T-helper 2 cell treated with Interferon-gamma antibody and Interleukin-4, amounts not matched to agents 5 μg/mL and 100 μg/mL, for 36 hours (primary cell): ENCODE data around the gene GLYR1.
"Not testable (repeated sequence)": the region's sequence is repeated elsewhere in the genome, so short reads cannot be mapped to it uniquely, and the experiment has no call there.

Experiments
- DNase-seq: peaks from one replicate; pipeline ENCODE4 v3.0.0; 2021; ENCODE audit warnings: low spot score
- H3K27ac Mint-ChIP-seq: one replicate; pipeline ENCODE4 v1.8.0; 2021; ENCODE audit warnings: mild to moderate bottlenecking, mixed read lengths
- H3K27me3 Mint-ChIP-seq: one replicate; pipeline ENCODE4 v1.8.0; 2021; ENCODE audit warnings: low read depth, mixed read lengths
- H3K36me3 Mint-ChIP-seq: one replicate; pipeline ENCODE4 v1.8.0; 2021; ENCODE audit warnings: low read depth, mixed read lengths
- H3K4me1 Mint-ChIP-seq: one replicate; pipeline ENCODE4 v1.8.0; 2021; ENCODE audit warnings: low read depth, mixed read lengths
- H3K4me3 Mint-ChIP-seq: one replicate; pipeline ENCODE4 v1.8.0; 2022; ENCODE audit warnings: mild to moderate bottlenecking, moderate library complexity, mixed read lengths
- H3K9me3 Mint-ChIP-seq: one replicate; pipeline ENCODE4 v1.8.0; 2021; ENCODE audit warnings: mixed read lengths

GLYR1 gene

DNA sequence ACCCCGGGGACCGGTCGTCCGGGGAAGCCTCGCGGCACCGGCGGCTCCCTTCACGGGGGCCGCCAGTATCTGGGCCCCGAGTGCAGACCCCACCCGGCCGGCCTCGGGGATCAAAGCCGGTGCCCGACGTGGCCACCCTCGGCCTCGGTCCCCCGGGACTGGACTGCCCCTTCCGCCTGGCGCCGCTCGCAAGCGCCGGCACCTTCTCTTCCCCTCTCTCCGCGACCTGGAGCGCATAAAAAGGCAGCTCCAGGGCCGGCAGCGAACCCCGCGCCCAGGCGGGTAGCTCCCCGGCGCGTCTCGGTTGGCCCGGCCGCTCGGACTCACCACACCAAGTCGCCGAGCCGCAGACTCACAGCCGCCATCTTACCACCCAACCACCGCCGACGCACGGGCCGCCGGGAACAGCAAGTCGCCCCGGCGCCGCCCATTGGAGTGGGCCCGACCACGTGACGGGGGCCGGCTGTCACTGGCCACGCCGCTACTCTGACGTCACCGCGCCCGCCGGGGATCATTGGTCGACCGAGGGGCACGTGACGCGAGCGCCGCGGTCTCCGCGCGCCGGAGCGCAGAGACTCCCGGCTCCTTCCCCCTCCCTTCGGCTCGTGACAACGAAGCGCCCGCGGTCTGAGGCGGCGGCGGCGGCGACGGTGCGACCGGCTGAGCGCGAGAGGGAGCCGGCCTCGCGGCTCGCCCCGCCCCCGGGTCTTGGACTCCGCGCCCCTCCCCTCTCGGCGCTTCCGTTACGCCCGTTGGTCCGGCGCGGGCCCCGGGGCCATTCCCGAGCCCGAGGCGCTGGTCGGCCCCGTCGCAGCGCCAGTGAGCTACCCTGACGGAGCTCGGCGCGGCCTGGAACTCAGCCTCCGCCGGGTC is at the start of gene GLYR1, which contains the start of gene UBN1:
Gene GLYR1 (minus strand): TSS at position 388 of the 873 bp plus-strand sequence. CDS start 23 bp downstream, at position 365.
Gene UBN1 (plus strand): TSS at position 581 of the 873 bp plus-strand sequence. CDS start 5,437 bp downstream, outside the sequence.
- peak within 1 kb of the TSS; percentile 92 for H3K4me3 Mint-ChIP-seq
- peaks cover 37% of the 10 kb centered on the region for H3K36me3 Mint-ChIP-seq
- peak; percentile 100 for DNase-seq
- peaks cover 47% of the 10 kb centered on the region for H3K4me1 Mint-ChIP-seq
- no peaks in the 10 kb centered on the region for H3K27me3 Mint-ChIP-seq
- H3K9me3 Mint-ChIP-seq = no peaks in the 10 kb centered on the region
- peak within 1 kb of the TSS; percentile 87 for H3K27ac Mint-ChIP-seq

DNA sequence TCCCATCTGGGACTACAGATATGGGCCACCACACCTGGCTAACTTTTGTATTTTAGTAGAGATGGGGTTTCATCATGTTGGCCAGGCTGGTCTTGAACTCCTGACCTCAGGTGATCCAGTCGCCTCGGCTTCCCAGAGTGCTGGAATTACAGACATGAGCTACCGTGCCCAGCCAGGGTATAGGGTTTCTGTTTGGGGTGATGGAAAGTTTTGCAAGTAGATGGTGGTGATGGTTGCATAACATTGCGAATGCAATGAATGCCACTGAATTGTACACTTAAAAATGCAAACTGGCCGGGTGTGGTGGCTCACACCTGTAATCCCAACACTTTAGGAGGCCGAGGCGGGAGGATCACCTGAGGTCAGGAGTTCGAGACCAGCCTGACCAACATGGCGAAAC is 49.7 kb upstream of the GLYR1 start:
- H3K9me3 Mint-ChIP-seq, H3K27ac Mint-ChIP-seq, H3K27me3 Mint-ChIP-seq, DNase-seq, H3K36me3 Mint-ChIP-seq, H3K4me1 Mint-ChIP-seq, H3K4me3 Mint-ChIP-seq: not testable (repeated sequence)

DNA sequence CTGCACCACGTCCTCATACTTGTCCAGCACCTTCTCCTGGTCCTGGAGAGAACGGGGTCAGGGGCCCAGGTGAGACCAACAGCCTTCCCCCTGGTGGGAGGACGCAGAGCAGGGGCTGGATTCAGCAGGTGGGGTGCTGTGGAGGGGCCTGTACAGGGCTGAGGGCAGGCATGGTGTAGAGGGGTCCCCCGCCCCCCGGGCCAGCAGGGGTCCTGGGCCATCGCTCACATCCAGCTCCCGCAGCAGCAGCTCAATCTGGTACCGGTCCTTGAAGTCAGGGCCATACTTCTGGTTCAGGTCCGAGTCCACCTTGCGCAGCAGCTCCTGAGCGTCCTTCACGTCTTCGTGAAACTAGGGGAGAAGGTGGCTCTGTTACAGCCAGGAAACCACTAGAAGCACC is 48.3 kb upstream of the GLYR1 start:
- H3K4me1 Mint-ChIP-seq = no peaks in the 10 kb centered on the region
- H3K27me3 Mint-ChIP-seq = no peaks in the 10 kb centered on the region
- H3K36me3 Mint-ChIP-seq = no peaks in the 10 kb centered on the region
- H3K9me3 Mint-ChIP-seq = no peaks in the 10 kb centered on the region
- H3K4me3 Mint-ChIP-seq = no peak overlapping the region
- H3K27ac Mint-ChIP-seq = no peak overlapping the region
- no peak for DNase-seq

DNA sequence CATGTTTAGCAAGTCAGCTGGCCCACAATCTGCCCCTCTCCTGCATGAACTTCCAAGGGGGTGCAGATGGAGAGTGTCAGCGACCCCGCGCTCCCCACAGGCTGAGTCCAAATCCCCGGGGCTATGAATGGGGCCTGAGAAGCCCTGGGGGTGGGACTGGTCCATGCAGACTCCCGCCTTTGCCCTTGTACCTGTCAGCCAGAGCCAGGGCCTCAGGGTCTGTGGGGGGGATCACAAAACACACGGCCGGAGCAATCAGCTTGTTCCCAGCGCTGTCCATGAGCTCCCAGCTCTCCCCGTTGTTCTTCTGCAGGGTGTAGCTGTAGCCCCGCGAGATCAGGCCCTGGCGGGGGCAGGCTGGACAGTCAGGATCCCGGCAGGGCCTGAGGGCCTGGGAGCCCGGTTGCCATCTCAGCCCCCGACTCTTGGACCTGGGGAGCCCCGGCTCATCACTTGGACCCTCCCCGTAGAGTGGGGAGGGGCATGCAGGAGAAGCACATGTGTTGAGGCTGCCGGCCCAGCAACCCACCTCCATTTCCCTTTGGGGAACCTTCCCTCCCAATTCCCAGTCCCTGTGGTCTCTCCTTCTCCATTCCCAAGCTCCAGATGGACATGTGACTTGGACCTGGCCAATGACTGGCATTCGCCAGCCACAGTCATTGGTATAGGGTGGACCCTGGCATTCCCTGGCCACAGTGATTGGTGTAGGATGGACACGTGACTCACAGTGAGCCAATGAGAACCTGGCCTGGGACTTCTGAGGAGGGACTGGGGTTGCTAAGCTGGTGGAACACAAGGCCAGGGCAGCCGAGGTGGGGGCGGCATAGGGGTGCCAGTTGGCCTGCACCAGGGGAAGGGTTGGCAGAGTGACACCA is 47.4 kb upstream of the GLYR1 start:
- no peak overlapping the region for H3K27ac Mint-ChIP-seq
- H3K4me3 Mint-ChIP-seq = no peak overlapping the region
- DNase-seq = no peak
- no peaks in the 10 kb centered on the region for H3K9me3 Mint-ChIP-seq
- no peaks in the 10 kb centered on the region for H3K27me3 Mint-ChIP-seq
- H3K4me1 Mint-ChIP-seq = no peaks in the 10 kb centered on the region
- no peaks in the 10 kb centered on the region for H3K36me3 Mint-ChIP-seq

DNA sequence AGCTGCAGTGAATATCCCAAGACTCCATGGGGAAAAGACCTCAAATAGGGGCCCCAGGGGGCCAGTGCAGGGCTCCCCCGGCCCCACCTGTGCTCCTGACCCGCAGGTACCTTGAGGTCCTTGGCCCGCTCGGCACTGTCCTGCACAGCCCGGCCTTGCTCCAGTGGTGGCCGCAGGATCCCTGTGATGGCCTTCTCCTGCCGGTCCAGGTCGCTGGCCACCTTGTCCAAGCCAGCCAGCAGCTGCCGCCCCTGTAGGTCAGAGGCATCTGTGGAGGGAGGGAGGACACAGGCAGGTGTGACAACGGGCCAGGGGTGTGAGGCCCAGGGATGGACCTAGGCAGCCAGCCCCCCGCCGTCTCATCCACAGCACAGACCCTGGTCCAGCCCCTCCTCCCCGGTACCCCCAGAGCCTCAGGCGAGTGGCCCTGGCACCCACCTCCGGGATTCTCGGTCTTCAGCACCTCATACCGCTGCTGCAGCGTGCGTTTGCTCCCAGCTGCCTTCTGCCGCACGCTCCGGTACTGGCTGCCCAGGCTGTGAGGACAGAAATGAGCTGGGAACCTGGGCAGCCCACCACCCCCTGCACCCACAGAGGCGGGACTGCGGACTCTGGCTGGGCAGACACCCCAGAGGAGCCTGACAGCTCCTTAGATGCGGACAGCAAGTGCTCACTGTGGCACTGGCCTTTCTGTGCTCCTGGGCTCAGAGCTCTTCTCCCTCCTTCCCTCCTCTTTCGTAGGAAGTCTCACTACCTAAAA is 46.2 kb upstream of the GLYR1 start:
- Mint-ChIP-seq H3K27me3 (no peaks in the 10 kb centered on the region), H3K27ac (no peak overlapping the region), H3K4me1 (no peaks in the 10 kb centered on the region), H3K36me3 (no peaks in the 10 kb centered on the region), H3K9me3 (no peaks in the 10 kb centered on the region), H3K4me3 (no peak overlapping the region)
- DNase-seq = no peak

DNA sequence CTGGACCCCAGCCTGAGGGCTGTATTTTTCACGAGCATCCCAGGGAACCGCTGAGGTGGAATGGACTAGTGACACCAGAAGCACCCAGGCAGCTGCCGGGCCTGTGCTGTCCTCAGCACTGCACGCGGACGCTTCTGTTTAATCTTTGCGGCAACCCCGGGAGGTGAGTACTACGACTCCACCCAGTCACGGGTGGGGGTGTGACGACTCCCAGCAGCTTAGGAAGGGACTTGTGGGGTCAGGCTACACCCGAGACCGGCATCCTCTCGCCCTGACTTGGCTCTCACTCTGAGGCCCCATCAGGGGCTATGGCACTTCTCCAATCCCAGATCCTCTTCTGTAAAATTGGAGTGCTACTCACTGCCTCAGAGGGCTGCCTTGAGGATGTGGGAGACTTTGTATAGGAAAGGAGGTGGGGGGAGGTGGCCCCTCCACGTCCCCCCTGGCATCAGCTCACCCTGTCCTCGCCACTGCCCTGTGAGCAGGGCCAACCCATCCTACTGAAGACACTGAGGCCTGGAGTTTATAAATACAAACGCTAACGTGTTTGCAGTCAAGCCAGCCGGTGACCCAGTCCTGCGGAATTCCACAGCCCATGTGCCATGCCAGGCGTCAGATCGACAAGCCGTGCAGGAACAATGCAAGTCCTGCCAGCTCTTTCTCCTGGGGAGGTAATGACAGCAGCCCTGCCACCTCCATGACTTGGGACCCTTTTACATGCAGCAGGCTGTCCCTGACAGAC is 45.4 kb upstream of the GLYR1 start:
- no peak for DNase-seq
- Mint-ChIP-seq H3K4me1 (no peaks in the 10 kb centered on the region), H3K27me3 (no peaks in the 10 kb centered on the region), H3K36me3 (no peaks in the 10 kb centered on the region), H3K27ac (no peak overlapping the region), H3K9me3 (no peaks in the 10 kb centered on the region), H3K4me3 (no peak overlapping the region)

DNA sequence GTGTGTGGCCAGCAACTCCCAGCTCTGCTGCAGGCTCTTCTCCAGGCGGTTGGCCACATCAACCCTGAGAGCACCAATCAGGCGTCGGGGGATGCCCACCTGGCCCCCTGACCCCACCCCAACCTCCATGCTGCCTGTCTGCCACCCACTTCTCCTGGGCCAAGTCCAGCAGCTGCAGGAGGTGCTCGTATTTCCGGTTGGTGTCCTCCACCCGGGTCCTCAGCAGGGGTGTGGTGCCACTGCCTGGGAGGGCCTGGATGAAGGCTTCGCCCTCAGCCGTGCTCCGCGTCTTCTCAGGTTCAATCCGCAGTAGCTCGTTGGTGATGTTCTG is 44.8 kb upstream of the GLYR1 start:
- Mint-ChIP-seq H3K4me1 (no peaks in the 10 kb centered on the region), H3K9me3 (no peaks in the 10 kb centered on the region), H3K36me3 (peaks cover 2% of the 10 kb centered on the region), H3K4me3 (no peak overlapping the region), H3K27ac (no peak overlapping the region), H3K27me3 (no peaks in the 10 kb centered on the region)
- DNase-seq = no peak

DNA sequence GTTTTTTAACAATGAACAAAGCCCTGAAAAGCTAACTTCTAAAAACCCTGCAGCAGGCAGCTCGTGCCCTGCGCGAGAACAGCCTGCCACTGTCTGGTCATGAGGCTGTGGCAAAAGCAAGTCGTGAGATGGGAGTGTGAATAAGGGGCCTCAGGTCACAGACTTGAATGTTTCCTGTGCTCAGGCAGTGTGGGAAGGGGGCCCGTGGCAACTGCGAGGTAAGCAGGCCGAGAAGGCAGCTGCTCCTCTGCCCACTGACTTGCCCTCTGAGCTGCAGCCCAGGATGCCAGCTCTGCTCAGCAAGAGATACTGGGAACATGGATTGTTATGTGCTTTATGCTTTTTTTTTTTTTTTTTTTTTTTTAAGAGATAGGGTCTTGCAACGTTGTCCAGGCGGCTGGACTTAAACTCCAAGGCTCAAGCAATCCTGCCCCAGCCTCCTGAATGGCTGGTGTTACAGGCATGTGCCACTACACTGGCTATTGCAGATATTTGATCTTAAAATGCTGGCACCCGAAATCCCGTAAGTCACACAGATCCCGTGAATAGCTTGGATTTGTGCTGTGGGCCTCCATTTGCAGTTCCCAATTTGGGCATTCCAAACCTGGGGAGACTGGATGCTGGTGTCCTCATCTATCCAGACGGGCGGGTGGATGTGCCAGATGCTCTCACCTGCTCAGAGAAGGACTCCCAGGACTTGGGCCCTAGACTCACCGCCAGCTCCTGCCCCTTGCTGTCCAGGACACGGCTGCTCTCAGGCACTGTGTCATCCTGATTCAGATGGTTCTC is 44.2 kb upstream of the GLYR1 start:
- no peak for DNase-seq
- no peak overlapping the region for H3K4me3 Mint-ChIP-seq
- H3K27ac Mint-ChIP-seq = no peak overlapping the region
- peaks cover 2% of the 10 kb centered on the region for H3K36me3 Mint-ChIP-seq
- H3K27me3 Mint-ChIP-seq = no peaks in the 10 kb centered on the region
- H3K4me1 Mint-ChIP-seq = peaks cover under 1% of the 10 kb centered on the region
- no peaks in the 10 kb centered on the region for H3K9me3 Mint-ChIP-seq

DNA sequence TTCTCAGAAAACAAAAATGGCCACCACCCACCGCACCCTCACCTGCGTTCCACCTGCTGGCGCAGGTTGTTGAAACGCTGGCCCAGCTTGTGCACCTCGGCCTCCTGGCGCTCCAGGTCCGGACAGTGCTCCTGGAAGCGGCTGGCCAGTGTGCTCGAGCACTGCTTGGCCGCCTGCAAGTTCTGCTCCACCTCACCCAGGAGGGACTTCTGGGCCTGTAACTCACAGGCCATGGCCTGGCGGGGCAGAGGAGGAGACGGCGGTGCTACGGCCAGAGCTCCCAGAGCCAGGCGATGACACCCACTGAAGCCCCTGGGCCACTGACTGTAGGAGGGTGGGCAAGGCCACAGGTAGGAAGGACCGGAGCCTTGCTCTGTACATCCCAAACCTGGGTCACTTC is 43.6 kb upstream of the GLYR1 start:
- H3K4me3 Mint-ChIP-seq = no peak overlapping the region
- no peak for DNase-seq
- H3K9me3 Mint-ChIP-seq = no peaks in the 10 kb centered on the region
- no peak overlapping the region for H3K27ac Mint-ChIP-seq
- H3K27me3 Mint-ChIP-seq = no peaks in the 10 kb centered on the region
- peaks cover 5% of the 10 kb centered on the region for H3K36me3 Mint-ChIP-seq
- H3K4me1 Mint-ChIP-seq = peaks cover 7% of the 10 kb centered on the region

DNA sequence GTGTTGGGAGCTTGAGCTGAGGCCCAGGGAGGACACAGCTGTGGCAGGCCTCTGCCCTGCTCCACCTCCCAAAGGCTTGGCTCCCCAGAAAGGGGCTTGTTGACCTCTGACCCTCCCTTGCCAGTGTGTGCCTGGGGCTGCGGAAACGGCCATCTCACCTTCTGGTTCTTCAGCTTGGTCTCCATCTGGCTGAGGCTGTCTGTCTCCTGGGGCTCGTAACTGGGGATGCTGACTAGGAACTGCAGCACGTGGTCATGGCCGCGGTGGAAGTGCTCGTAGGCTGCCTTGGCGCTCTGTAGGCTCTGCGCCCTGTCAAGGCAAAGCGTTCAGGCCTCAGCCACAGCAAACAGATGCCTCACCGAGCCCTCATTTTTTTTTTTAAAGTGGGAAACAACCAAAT is 42.9 kb upstream of the GLYR1 start:
- H3K4me1 Mint-ChIP-seq = peaks cover 8% of the 10 kb centered on the region
- DNase-seq = no peak
- H3K9me3 Mint-ChIP-seq = no peaks in the 10 kb centered on the region
- H3K36me3 Mint-ChIP-seq = peaks cover 10% of the 10 kb centered on the region
- no peak overlapping the region for H3K4me3 Mint-ChIP-seq
- H3K27me3 Mint-ChIP-seq = no peaks in the 10 kb centered on the region
- no peak overlapping the region for H3K27ac Mint-ChIP-seq

DNA sequence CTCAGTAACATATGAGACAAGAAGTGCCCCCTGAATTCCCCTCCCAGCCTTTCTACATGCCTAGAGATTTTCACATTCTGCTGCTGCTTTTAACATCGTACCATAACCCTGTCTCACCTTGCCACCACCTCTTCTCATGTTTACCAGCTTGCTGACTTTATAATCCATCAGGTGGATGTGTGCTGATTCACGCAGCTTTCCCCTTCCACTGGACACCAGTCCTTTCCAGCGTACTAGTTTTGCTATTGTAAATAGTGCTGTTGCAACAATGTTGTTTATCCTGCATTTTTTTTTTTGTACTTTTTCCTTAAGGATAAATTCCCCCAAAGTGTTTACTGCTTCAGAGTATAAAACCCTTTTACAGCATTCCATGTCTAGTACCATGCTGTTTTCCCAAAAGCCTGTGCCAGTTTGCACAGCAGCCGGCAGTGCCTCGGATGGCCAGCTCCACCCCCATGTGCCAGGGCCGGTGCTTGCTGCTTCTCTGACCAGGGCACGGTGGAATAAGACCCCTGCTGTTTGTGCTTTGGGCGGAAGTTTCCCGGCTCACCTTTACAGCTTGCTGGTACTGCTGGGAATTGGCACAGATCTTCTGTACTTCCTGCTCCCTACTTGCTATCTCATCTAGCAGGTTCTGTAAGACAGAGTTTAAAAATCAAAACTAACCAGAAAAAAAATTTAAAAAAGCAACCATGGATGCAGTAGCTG is 41.5 kb upstream of the GLYR1 start:
- peaks cover 8% of the 10 kb centered on the region for H3K4me1 Mint-ChIP-seq
- H3K36me3 Mint-ChIP-seq = peaks cover 20% of the 10 kb centered on the region
- no peaks in the 10 kb centered on the region for H3K27me3 Mint-ChIP-seq
- no peak for DNase-seq
- H3K9me3 Mint-ChIP-seq = no peaks in the 10 kb centered on the region
- H3K4me3 Mint-ChIP-seq = no peak overlapping the region
- H3K27ac Mint-ChIP-seq = peak overlapping the region; percentile 15

DNA sequence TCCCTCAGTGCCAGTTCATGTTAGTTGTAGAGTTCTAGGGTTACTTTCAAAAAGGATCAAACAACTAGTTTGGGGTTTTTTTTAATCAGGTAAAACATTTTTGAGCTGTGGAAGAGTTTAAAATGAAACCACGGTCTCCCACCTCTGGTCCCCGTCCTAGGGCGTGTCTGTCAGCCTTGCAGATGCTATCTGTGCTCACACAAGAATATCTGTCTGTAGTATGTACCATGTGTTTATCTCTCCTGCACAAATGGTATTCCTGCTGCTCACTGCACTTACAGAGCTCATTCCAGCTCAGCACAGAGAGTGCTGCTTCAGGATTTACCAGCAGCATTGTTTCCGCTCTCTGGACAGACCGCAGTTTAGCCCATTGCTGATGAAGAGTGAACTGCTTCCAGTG is 39.1 kb upstream of the GLYR1 start:
- no peaks in the 10 kb centered on the region for H3K27me3 Mint-ChIP-seq
- peaks cover 25% of the 10 kb centered on the region for H3K36me3 Mint-ChIP-seq
- H3K4me1 Mint-ChIP-seq = peaks cover 8% of the 10 kb centered on the region
- peak overlapping the region; percentile 53 for H3K27ac Mint-ChIP-seq
- no peaks in the 10 kb centered on the region for H3K9me3 Mint-ChIP-seq
- DNase-seq = no peak
- peak overlapping the region; percentile 24 for H3K4me3 Mint-ChIP-seq
